Omental fat pad (tissue), 4 donors: ENCODE data around the gene TECPR2. TPM values are rescaled to one million over a fixed set of nuclear protein-coding genes. Genes with fewer than 3 reads are reported as not detected.

ENCODE experiments used
- ATAC-seq: fragments of 150-250 bp; one replicate; pipeline ENCODE4 v1.9.1; 2016; ENCODE audit warnings: mild to moderate bottlenecking, moderate library complexity; ENCODE audit not compliant: low FRiP score
- DNase-seq: peaks from one replicate; pipeline ENCODE4 v3.0.0-alpha.2; 2019; ENCODE audit warnings: low spot score
- CTCF ChIP-seq, 3 donors: fragments of 450-650 bp; IDR thresholded peaks; one replicate each; pipeline ENCODE4 v1.5.1; 2016 to 2017; ENCODE audit warnings: antibody characterized with exemption in 3 of 3, mild to moderate bottlenecking in 3 of 3, moderate library complexity in 2 of 3
- total RNA-seq, 4 donors: library from RNA; depleted of rRNA; stranded (reverse); fragments of >200 nt; gene quantifications; one replicate each; pipeline ENCODE4 v1.1.0, GENCODE V29; 2016

TECPR2 gene
- total RNA-seq, 4 donors from 2014 or later, result 12.7 to 46.0 (median 17.9) TPM

- no peak for TF ChIP-seq CTCF (IDR thresholded peaks at IDR 0.05)
- no peak for ATAC-seq
- DNase-seq, result no peak
These were observed 112.2 kb downstream of the TECPR2 start for GRCh38 chr14:102474934-102475333.

GRCh38 chr14:102479107-102479506 is 116.4 kb downstream of the TECPR2 start:
- ATAC-seq, result no peak
- no peak for TF ChIP-seq CTCF (IDR thresholded peaks at IDR 0.05)
- DNase-seq, result no peak

- DNase-seq (no peak), ATAC-seq (no peak)
- no peak for TF ChIP-seq CTCF (IDR thresholded peaks at IDR 0.05)
These were observed 117.0 kb downstream of the TECPR2 start for GRCh38 chr14:102479777-102480176.

- ATAC-seq (no peak), DNase-seq (no peak)
- TF ChIP-seq CTCF (IDR thresholded peaks at IDR 0.05), result no peak
These were observed 118.6 kb downstream of the TECPR2 start for GRCh38 chr14:102481371-102481770.

- DNase-seq (no peak), ATAC-seq (no peak)
- TF ChIP-seq CTCF (IDR thresholded peaks at IDR 0.05), result no peak
These were observed 119.1 kb downstream of the TECPR2 start for GRCh38 chr14:102481791-102482238.

- TF ChIP-seq CTCF (IDR thresholded peaks at IDR 0.05), result no peak
- ATAC-seq (no peak), DNase-seq (no peak)
These were observed 121.6 kb downstream of the TECPR2 start for GRCh38 chr14:102484316-102484715.

GRCh38 chr14:102485693-102486512 is 123.2 kb downstream of the TECPR2 start:
- DNase-seq, result no peak
- ATAC-seq, result no peak
- no peak for TF ChIP-seq CTCF (IDR thresholded peaks at IDR 0.05)
